Neuronal stem cell (in vitro differentiated cells): Measurements from ENCODE around the gene MACF1.

Experiments
- DNase-seq: peaks from one replicate; pipeline ENCODE4 v3.0.0-alpha.2; 2013; ENCODE audit warnings: low spot score
- H2AFZ ChIP-seq: one replicate; pipeline ENCODE4 v1.6.1; 2013; ENCODE audit warnings: mild to moderate bottlenecking, low read length, inconsistent platforms
- H2AK5ac ChIP-seq: 2 replicates; pipeline ENCODE4 v1.6.1; 2013; ENCODE audit warnings: low read depth, mild to moderate bottlenecking, inconsistent platforms, low read length, moderate library complexity, mixed read lengths
- H2BK120ac ChIP-seq: 2 replicates; pipeline ENCODE4 v1.6.1; 2013; ENCODE audit warnings: low read depth, mild to moderate bottlenecking, inconsistent platforms, low read length, moderate library complexity, mixed read lengths
- H2BK12ac ChIP-seq: one replicate; pipeline ENCODE4 v1.6.1; 2013; ENCODE audit warnings: low read length, inconsistent platforms
- H2BK15ac ChIP-seq: 2 replicates; pipeline ENCODE4 v1.6.1; 2013; ENCODE audit warnings: mild to moderate bottlenecking, low read length, inconsistent platforms, mixed read lengths
- H2BK5ac ChIP-seq: one replicate; pipeline ENCODE4 v1.6.1; 2013; ENCODE audit warnings: inconsistent platforms, mild to moderate bottlenecking, low read length, moderate library complexity
- H3K14ac ChIP-seq: one replicate; pipeline ENCODE4 v1.6.1; 2013; ENCODE audit warnings: low read length, inconsistent platforms
- H3K18ac ChIP-seq: 2 replicates; pipeline ENCODE4 v1.6.1; 2013; ENCODE audit warnings: low read length, inconsistent platforms
- H3K23ac ChIP-seq: 2 replicates; pipeline ENCODE4 v1.6.1; 2013; ENCODE audit warnings: low read depth, mild to moderate bottlenecking, mixed read lengths, low read length, inconsistent platforms; ENCODE audit not compliant: poor library complexity
- H3K27ac ChIP-seq: replicated peaks from 3 replicates; pipeline ENCODE4 v1.5.1; 2013; ENCODE audit warnings: low read length, inconsistent platforms
- H3K27me3 ChIP-seq, 3 experiments: 2 replicates each; pipeline ENCODE4 v1.6.1; 2013; ENCODE audit warnings: low read length in 3 of 3, mild to moderate bottlenecking in 2 of 3, inconsistent platforms in 1 of 3, low read depth in 1 of 3, mixed read lengths in 1 of 3, moderate library complexity in 1 of 3; ENCODE audit not compliant: control insufficient read depth in 3 of 3, insufficient read depth in 3 of 3
- H3K36me3 ChIP-seq, 2 donors: replicated peaks in 1 of 2; 2 replicates each; pipeline ENCODE4 v1.6.1; 2013; ENCODE audit warnings: low read length in 2 of 2; ENCODE audit not compliant: control insufficient read depth in 2 of 2, insufficient read depth in 2 of 2
- H3K4ac ChIP-seq: 2 replicates; pipeline ENCODE4 v1.6.1; 2013; ENCODE audit warnings: inconsistent platforms, mild to moderate bottlenecking, low read length, moderate library complexity
- H3K4me1 ChIP-seq, 2 donors: 1 replicate in 1 of 2; 2 replicates in 1 of 2; pipeline ENCODE4 v1.6.1; 2013; ENCODE audit warnings: low read length in 2 of 2, low read depth in 1 of 2; ENCODE audit not compliant: control insufficient read depth in 2 of 2, insufficient read depth in 1 of 2
- H3K4me2 ChIP-seq: one replicate; pipeline ENCODE4 v1.6.1; 2013; ENCODE audit warnings: mild to moderate bottlenecking, low read length, inconsistent platforms; ENCODE audit not compliant: insufficient read depth, poor library complexity, severe bottlenecking
- H3K4me3 ChIP-seq, 2 donors: 2 replicates each; pipeline ENCODE4 v1.5.1; 2013; ENCODE audit warnings: low read length in 2 of 2, mild to moderate bottlenecking in 2 of 2, inconsistent platforms in 1 of 2, moderate library complexity in 1 of 2
- H3K79me1 ChIP-seq: one replicate; pipeline ENCODE4 v1.6.1; 2013; ENCODE audit warnings: low read depth, mild to moderate bottlenecking, inconsistent platforms, low read length, moderate library complexity
- H3K9ac ChIP-seq: one replicate; pipeline ENCODE4 v1.6.1; 2013; ENCODE audit warnings: mild to moderate bottlenecking, low read depth, low read length, inconsistent platforms; ENCODE audit not compliant: poor library complexity
- H3K9me3 ChIP-seq, 2 donors: replicated peaks in 1 of 2; 2 replicates each; pipeline versions ENCODE3 to v1.6.1; 2013; ENCODE audit warnings: low read length in 2 of 2, mild to moderate bottlenecking in 2 of 2, inconsistent platforms in 1 of 2, low read depth in 1 of 2, mixed read lengths in 1 of 2, moderate library complexity in 1 of 2; ENCODE audit not compliant: control insufficient read depth in 2 of 2, insufficient read depth in 1 of 2
- H4K8ac ChIP-seq: one replicate; pipeline ENCODE4 v1.6.1; 2013; ENCODE audit warnings: low read depth, mild to moderate bottlenecking, inconsistent platforms, low read length, moderate library complexity
- H4K91ac ChIP-seq: one replicate; pipeline ENCODE4 v1.6.1; 2013; ENCODE audit warnings: low read length, low read depth, mild to moderate bottlenecking, inconsistent platforms; ENCODE audit not compliant: poor library complexity
- WGBS, 2 donors: extraction: QIAGEN DNeasy Blood & Tissue Kit; methylation state at CpG; one replicate each; pipeline ENCODE4 v1.1.7; 2013; ENCODE audit warnings: missing lambda C conversion rate in 2 of 2, mixed read lengths in 1 of 2; ENCODE audit not compliant: insufficient read length in 2 of 2, insufficient replicate concordance in 1 of 2; ENCODE audit errors: extremely low coverage in 2 of 2; 5-methylcytosine and 5-hydroxymethylcytosine counted together

MACF1 gene

DNA sequence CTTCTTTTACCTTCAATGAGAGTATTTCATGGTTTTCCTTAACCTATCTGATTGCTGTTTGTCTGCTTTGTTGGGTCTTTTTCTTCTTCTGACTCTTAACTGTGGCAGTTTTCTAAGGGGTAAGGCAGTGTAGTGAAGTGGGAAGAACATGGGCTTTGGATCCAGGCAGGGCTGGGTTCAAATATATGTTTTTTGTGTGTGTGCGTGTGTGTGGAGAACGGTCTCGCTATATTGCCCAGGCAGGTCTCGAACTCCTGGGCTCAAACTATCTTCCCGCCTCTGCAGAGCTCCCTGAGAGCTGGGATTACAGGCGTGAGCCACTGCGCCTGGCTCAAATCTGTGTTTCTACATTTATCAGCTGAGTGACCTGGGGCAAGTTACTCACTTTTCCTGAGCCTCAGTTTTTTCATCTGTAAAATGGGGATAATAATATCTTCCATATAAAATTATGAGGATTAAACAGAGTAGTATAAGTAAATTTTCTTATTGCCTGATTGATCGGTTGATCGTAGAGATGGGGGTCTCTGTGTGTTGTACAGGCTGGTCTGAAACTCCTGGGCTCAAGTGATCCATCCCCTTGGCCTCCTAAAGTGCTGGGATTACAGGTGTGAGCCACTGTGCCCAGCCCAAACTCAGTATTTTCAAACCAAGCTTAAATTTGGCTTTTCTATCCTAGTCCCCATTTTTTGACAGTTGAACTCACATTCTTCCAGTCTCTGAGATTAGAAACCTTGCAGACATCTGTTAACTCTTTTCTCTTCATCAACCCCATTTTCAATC is 36.0 kb upstream of the MACF1 start:
- no peak overlapping the region for H3K27ac ChIP-seq

GRCh38 chr1:39170731-39171667 is 33.5 kb upstream of the MACF1 start:
- Histone ChIP-seq H3K4ac (no peak overlapping the region), H2AFZ (no peak overlapping the region), H3K23ac (no peak overlapping the region), H2AK5ac (no peak overlapping the region), H2BK5ac (no peak overlapping the region), H2BK120ac (no peak overlapping the region), H3K9ac (no peak overlapping the region), H3K4me3 (no peak overlapping the region), H3K4me2 (peak overlapping the region; percentile 32), H3K27me3 (no peaks in the 10 kb centered on the region), H3K18ac (no peak overlapping the region), H4K8ac (no peak overlapping the region), H4K91ac (no peak overlapping the region), H3K4me1 (peaks cover 24 to 27% of the 10 kb centered on the region in 2 donors), H3K14ac (no peak overlapping the region), H3K27ac (peak overlapping the region; percentile 94), H3K9me3 (no peaks in the 10 kb centered on the region), H3K79me1 (no peaks in the 10 kb centered on the region), H2BK12ac (no peak overlapping the region), H2BK15ac (no peak overlapping the region), H3K36me3 (no peaks in the 10 kb centered on the region)
- no CpG with 5 or more reads among the region's 9 CpGs for WGBS, 2 donors
- DNase-seq = peak; percentile 66

More for the DNA sequence above, 36.0 kb upstream of the MACF1 start:
- H3K4me2 ChIP-seq = no peak overlapping the region
- no peak overlapping the region for H3K18ac ChIP-seq
- no peaks in the 10 kb centered on the region for H3K79me1 ChIP-seq
- DNase-seq = no peak
- no peak overlapping the region for H3K4ac ChIP-seq
- H2BK5ac ChIP-seq = no peak overlapping the region
- no peak overlapping the region for H2AFZ ChIP-seq
- H3K27me3 ChIP-seq = no peaks in the 10 kb centered on the region
- no peak overlapping the region for H2BK12ac ChIP-seq
- H3K4me3 ChIP-seq = no peak overlapping the region
- H3K9ac ChIP-seq = no peak overlapping the region
- no peak overlapping the region for H4K8ac ChIP-seq
- no peak overlapping the region for H4K91ac ChIP-seq
- H3K36me3 ChIP-seq = no peaks in the 10 kb centered on the region
- no peak overlapping the region for H2BK120ac ChIP-seq
- no peak overlapping the region for H3K23ac ChIP-seq
- H3K4me1 ChIP-seq = peaks cover 22% of the 10 kb centered on the region in 2 donors
- no peaks in the 10 kb centered on the region for H3K9me3 ChIP-seq
- H2AK5ac ChIP-seq = no peak overlapping the region
- H2BK15ac ChIP-seq = no peak overlapping the region
- no CpG with 5 or more reads among the region's 9 CpGs for WGBS, 2 donors
- H3K14ac ChIP-seq = no peak overlapping the region

GRCh38 chr1:39173119-39173994 is 31.1 kb upstream of the MACF1 start:
- no peak overlapping the region for H2BK120ac ChIP-seq
- no peak overlapping the region for H2BK12ac ChIP-seq
- no peak overlapping the region for H3K14ac ChIP-seq
- peak overlapping the region; percentile 21 for H3K4me2 ChIP-seq
- no peak overlapping the region for H3K4ac ChIP-seq
- no peak overlapping the region for H3K18ac ChIP-seq
- no CpG with 5 or more reads among the region's 9 CpGs for WGBS, 2 donors
- H3K36me3 ChIP-seq = no peaks in the 10 kb centered on the region
- H2AFZ ChIP-seq = no peak overlapping the region
- H3K27me3 ChIP-seq = no peaks in the 10 kb centered on the region
- H3K23ac ChIP-seq = no peak overlapping the region
- H3K27ac ChIP-seq = peak overlapping the region; percentile 77
- H3K4me3 ChIP-seq = no peak overlapping the region
- no peak for DNase-seq
- no peaks in the 10 kb centered on the region for H3K9me3 ChIP-seq
- H3K9ac ChIP-seq = no peak overlapping the region
- H2BK5ac ChIP-seq = no peak overlapping the region
- H4K91ac ChIP-seq = no peak overlapping the region
- H2BK15ac ChIP-seq = no peak overlapping the region
- no peak overlapping the region for H2AK5ac ChIP-seq
- H3K79me1 ChIP-seq = no peaks in the 10 kb centered on the region
- H4K8ac ChIP-seq = no peak overlapping the region
- H3K4me1 ChIP-seq = peaks cover 29 to 32% of the 10 kb centered on the region in 2 donors
